Ovary (tissue), 9 donors: Measurements from ENCODE around the gene UCK2. TPM values are rescaled to one million over a fixed set of nuclear protein-coding genes. Genes with fewer than 3 reads are reported as not detected.

Experiments used
- DNase-seq, 5 donors: peaks; one replicate each; pipeline ENCODE4 v3.0.0-alpha.2; 2019 to 2020
- H3K27ac ChIP-seq, 2 donors: fragments of 200-600 bp; one replicate each; pipeline versions ENCODE4 v1.5.1 to v1.8.0; 2019 to 2022
- H3K27me3 ChIP-seq: fragments of 200-600 bp; one replicate; pipeline ENCODE4 v1.8.0; 2022
- H3K36me3 ChIP-seq: fragments of 200-600 bp; sonication (generic); one replicate; pipeline ENCODE4 v1.5.1; 2019
- H3K4me1 ChIP-seq: one replicate; pipeline ENCODE4 v1.8.1; 2013; ENCODE audit warnings: mild to moderate bottlenecking, moderate library complexity; ENCODE audit not compliant: insufficient read depth
- H3K4me3 ChIP-seq: fragments of 200-600 bp; sonication (generic); one replicate; pipeline ENCODE4 v1.5.1; 2017
- H3K9me3 ChIP-seq, 2 donors: fragments of 200-600 bp in 1 of 2; sonication (generic) in 1 of 2; one replicate each; pipeline versions ENCODE4 v1.5.1 to v1.8.1; 2013 to 2019; ENCODE audit warnings: mild to moderate bottlenecking in 1 of 2, moderate library complexity in 1 of 2
- EP300 ChIP-seq: sonication (generic); formaldehyde crosslinking; IDR thresholded peaks from one replicate; pipeline ENCODE4 v1.6.1; 2017; ENCODE audit warnings: antibody characterized with exemption
- POLR2A ChIP-seq: fragments of 450-650 bp; IDR thresholded peaks from one replicate; pipeline ENCODE4 v1.6.1; 2017; ENCODE audit warnings: antibody characterized with exemption, mild to moderate bottlenecking, moderate library complexity
- WGBS, 3 donors: extraction: QIAGEN DNeasy Blood & Tissue Kit in 1 of 3; methylation state at CpG; one replicate each; pipeline versions ENCODE4 v1.1.5 to v1.1.7; 2013 to 2017; 5-methylcytosine and 5-hydroxymethylcytosine counted together
- intact Hi-C, 4 donors: fragments of 100-400 bp; cut with DNase I; formaldehyde crosslinking; loops; one replicate each; pipeline versions ENCODE4 v1.11.0 to v1.15.1; 2022 to 2023
- polyA plus RNA-seq, 2 donors: library from polyadenylated mRNA; stranded (reverse); fragments of 200-250 nt in 1 of 2; fragments of 350-450 nt in 1 of 2; fragmentation: Illumina TruSeq in 1 of 2; extraction: RNeasy Lipid Tissue Mini Kit (QIAGEN cat#74804) in 1 of 2; gene quantifications; one replicate each; pipeline ENCODE4 v1.2.3, GENCODE V29; 2013 to 2014
- total RNA-seq, 7 donors: library from RNA; depleted of rRNA in 2 of 7; stranded (reverse); fragments of >200 nt in 2 of 7; fragmentation: NEBNext Ultra II Directional in 3 of 7; extraction: Animal tissue kit (Norgen Biotek cat#: 25700) in 3 of 7; gene quantifications; one replicate each; pipeline versions ENCODE4 v1.1.0 to v1.2.4, GENCODE V29; 2016 to 2023
- TF ChIP-seq, protein P1 (sequence below), 3 donors: fragments of 450-650 bp in 2 of 3; fragments of 200-600 bp in 1 of 3; IDR thresholded peaks; one replicate each; pipeline versions ENCODE4 v1.5.1 to v1.8.0; 2016 to 2022; ENCODE audit warnings: antibody characterized with exemption in 3 of 3, mild to moderate bottlenecking in 1 of 3
- donor health status: DM: no; HTN: no; CAD: no; lungs with moderate emphysema.
- donor health status: DM: no; HTN: no; CAD: no.
- donor health status: Bipolar disorder and iron deficiency.
- donor health status: DM: yes; HTN: yes; CAD: no.
- donor health status: DM: no; HTN: no; CAD: no.
- donor health status: DM: yes; HTN: yes; CAD: no.

The UCK2 gene
- total and polyA plus RNA-seq, 9 donors = 7.3 to 22.7 (median 16.4) TPM

DNA sequence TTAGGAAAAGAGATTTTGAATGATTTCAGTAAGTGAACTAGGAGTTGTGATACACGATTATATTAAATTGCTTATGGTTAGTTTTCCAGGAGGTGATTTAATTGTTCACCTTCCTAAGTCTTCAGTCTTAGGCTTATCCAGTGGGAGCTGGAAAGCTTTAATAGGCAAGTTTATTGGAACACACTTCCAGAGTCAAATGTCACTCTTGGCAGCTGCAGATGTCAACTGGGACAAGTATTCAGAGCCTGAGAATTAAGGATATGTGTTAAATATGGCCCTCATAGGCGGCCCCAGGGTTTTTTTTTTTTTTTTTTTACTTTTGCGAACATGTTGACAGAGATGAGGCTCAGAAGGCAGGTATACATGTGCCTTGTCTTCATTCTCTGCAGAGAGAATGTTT lies 29.2 kb downstream of the UCK2 start:
- Histone ChIP-seq H3K27ac (no peak overlapping the region), H3K4me1 (no peaks in the 10 kb centered on the region), H3K27me3 (no peaks in the 10 kb centered on the region), H3K36me3 (no peaks in the 10 kb centered on the region), H3K9me3 (no peaks in the 10 kb centered on the region), H3K4me3 (no peak overlapping the region)
- no peak for TF ChIP-seq EP300
- DNase-seq = no peak
- WGBS, 3 donors = 38 to 71% (median 43%) methylated on average over 3 of the region's 3 CpGs
- intact Hi-C loops = no loop called here

DNA sequence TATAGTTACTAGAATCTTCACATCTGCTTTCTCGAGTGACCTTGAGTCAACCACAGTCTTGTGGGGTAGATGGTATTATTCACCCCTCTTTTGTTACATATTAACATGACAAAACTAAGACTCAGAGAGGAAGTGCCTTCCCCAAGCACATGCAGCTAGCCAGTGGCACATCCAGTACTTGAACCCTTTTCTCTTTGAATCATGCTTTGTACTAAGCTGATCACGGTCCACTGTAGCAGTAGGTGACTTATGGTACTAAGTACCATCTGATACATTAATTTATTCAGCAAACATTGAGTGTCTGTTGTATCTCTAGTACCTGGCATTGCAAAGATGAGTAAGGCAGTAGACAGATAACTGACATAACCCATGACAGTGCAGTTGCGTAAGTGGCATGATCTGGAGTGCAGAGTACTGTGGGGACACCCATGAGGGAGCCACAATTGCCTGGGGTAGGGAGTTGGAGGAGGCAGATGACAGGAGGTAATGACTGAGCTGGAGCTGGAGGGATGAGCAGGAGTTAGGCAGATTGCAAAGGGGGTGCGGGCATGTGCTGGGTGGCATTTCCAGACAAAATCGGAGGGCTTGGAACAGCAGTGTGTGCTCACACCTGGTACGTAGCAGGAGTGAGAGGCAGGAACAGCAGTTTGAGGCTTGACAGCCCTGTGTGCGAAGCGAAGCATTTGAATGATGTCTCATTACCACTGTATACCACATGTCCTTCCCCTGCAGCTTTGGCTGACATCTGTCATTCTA lies 29.8 kb downstream of the UCK2 start:
- Histone ChIP-seq H3K36me3 (no peaks in the 10 kb centered on the region), H3K9me3 (no peaks in the 10 kb centered on the region), H3K4me1 (no peaks in the 10 kb centered on the region), H3K27me3 (no peaks in the 10 kb centered on the region), H3K4me3 (no peak overlapping the region), H3K27ac (no peak overlapping the region)
- no peak for DNase-seq
- WGBS, 3 donors = 94 to 97% (median 94%) methylated on average over 8 of the region's 8 CpGs
- TF ChIP-seq, protein P1, sequence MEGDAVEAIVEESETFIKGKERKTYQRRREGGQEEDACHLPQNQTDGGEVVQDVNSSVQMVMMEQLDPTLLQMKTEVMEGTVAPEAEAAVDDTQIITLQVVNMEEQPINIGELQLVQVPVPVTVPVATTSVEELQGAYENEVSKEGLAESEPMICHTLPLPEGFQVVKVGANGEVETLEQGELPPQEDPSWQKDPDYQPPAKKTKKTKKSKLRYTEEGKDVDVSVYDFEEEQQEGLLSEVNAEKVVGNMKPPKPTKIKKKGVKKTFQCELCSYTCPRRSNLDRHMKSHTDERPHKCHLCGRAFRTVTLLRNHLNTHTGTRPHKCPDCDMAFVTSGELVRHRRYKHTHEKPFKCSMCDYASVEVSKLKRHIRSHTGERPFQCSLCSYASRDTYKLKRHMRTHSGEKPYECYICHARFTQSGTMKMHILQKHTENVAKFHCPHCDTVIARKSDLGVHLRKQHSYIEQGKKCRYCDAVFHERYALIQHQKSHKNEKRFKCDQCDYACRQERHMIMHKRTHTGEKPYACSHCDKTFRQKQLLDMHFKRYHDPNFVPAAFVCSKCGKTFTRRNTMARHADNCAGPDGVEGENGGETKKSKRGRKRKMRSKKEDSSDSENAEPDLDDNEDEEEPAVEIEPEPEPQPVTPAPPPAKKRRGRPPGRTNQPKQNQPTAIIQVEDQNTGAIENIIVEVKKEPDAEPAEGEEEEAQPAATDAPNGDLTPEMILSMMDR (IDR thresholded peaks at IDR 0.05) = no peak
- TF ChIP-seq POLR2A (no peak), EP300 (no peak)
- intact Hi-C loops = no loop called here

DNA sequence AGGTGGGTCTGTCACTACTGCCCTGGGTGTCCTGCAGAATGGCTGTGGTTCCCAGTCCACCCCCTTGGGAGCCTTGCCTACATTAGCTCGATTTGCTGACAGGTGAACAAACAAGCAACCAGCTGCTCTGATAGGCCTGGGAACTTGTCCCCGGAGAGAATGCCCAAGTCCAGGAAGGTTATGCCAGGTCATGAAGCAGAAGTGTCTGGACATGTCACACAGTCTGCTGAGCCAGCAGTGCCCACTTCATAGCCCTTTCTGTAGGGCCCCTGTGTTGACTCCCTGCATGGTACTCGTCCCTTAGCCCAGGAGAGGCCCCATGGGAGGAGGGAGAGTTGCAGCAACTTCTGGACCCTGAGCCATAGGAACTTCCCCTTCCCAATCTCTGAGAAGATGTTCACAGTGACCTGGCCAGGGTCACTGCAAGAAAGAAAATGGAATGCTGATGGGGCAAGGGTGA lies 31.0 kb downstream of the UCK2 start:
- H3K9me3 ChIP-seq = no peaks in the 10 kb centered on the region
- no peak overlapping the region for H3K4me3 ChIP-seq
- H3K27me3 ChIP-seq = no peaks in the 10 kb centered on the region
- no peaks in the 10 kb centered on the region for H3K4me1 ChIP-seq
- DNase-seq = no peak
- H3K36me3 ChIP-seq = no peaks in the 10 kb centered on the region
- TF ChIP-seq, protein P1 (IDR thresholded peaks at IDR 0.05) = no peak
- TF ChIP-seq EP300 (no peak), POLR2A (no peak)
- H3K27ac ChIP-seq = no peak overlapping the region
- WGBS, 3 donors = 84 to 87% (median 85%) methylated on average over 3 of the region's 3 CpGs
- intact Hi-C loops = no loop called here

DNA sequence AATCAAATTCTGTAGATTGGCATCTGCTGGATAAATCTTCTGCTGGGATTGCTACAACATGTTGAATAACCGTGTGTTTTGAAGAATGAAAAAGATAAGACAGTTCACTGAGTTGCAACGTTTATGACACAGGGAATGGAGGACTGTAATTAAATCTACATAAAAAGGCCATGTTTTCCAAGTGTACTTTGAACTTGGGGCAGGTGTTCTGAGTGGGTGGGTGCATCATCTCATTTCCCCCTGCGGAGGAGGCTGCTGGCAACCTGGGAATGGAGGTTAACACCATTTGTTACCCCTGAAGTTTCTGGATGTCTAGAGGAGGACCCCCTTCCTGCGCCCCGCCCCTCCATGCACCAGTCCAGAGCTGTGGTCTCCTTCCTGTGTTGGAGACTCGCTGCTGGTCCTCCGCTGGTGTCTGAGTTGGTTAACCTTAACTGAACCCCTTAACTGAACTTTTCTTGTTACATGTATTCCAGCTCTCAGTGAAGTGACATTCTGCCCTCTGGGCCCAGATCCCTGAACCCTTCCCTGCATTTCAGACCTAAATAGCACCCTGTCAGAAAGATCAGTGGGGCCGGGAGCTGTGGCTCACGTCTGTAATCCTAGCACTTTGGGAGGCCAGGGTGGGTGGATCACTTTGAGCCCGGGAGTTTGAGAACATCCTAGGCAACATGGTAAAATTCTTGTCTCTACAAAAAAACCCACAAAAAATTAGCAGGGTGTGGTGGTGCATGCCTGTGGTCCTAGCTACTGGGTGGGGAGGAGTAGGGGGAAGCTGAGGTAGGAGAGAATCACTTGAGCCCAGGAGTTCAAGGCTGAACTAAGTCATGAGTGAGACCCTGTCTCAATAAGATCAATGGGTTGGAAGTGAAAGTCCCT lies 31.8 kb downstream of the UCK2 start:
- DNase-seq = no peak
- intact Hi-C loops = no loop called here
- no peaks in the 10 kb centered on the region for H3K36me3 ChIP-seq
- no peaks in the 10 kb centered on the region for H3K9me3 ChIP-seq
- no peak overlapping the region for H3K27ac ChIP-seq
- no peaks in the 10 kb centered on the region for H3K27me3 ChIP-seq
- 77 to 81% (median 78%) methylated on average over 10 of the region's 10 CpGs for WGBS, 3 donors
- TF ChIP-seq POLR2A (no peak), EP300 (no peak)
- TF ChIP-seq, protein P1 (IDR thresholded peaks at IDR 0.05) = no peak
- H3K4me3 ChIP-seq = no peak overlapping the region
- no peaks in the 10 kb centered on the region for H3K4me1 ChIP-seq

DNA sequence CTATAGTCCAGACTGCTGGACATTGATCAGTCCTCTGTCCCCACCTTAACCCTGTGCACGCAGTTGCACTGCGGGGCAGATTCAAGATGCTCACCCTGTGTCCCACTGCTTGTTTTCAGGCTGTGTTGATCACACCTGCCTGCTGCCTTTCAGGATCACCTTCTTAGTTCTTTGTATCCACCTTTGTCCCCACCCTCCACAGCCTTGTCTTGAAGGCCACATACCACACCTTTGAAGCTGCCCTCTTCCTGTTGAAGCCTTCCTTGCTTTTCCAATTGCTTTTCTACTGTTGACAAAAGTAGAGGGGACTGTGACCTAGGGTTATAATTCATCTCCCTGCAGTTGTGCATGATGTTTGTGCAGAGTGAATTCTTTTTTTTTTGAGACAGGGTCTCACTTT lies 32.7 kb downstream of the UCK2 start:
- Histone ChIP-seq H3K27me3 (no peaks in the 10 kb centered on the region), H3K4me3 (no peak overlapping the region), H3K36me3 (no peaks in the 10 kb centered on the region), H3K4me1 (no peaks in the 10 kb centered on the region), H3K9me3 (no peaks in the 10 kb centered on the region), H3K27ac (no peak overlapping the region)
- WGBS, 3 donors = 100% methylated on average over 2 of the region's 2 CpGs
- intact Hi-C loops = no loop called here
- TF ChIP-seq POLR2A (no peak), EP300 (no peak)
- TF ChIP-seq, protein P1 (IDR thresholded peaks at IDR 0.05) = no peak
- DNase-seq = no peak
